Fibroblast of lung (primary cell): ENCODE results near the gene TOP1. TPM values are rescaled to one million over a fixed set of nuclear protein-coding genes. Genes with fewer than 3 reads are reported as not detected.
A peak's percentile ranks its signal among the peaks of the same experiment; 100 is the strongest.

ENCODE experiments used
- DNase-seq, 2 donors: peaks; one replicate each; pipeline versions ENCODE4 v3.0.0 to v3.0.0-alpha.2; 2010; ENCODE audit warnings: low read depth in 2 of 2
- H2AFZ ChIP-seq: 2 replicates; pipeline ENCODE4 v1.5.1; 2012; ENCODE audit warnings: low read length, control low read depth, inconsistent platforms
- H3K27ac ChIP-seq: 2 replicates; pipeline ENCODE4 v1.5.1; 2011; ENCODE audit warnings: low read length, control low read depth; ENCODE audit not compliant: insufficient read depth
- H3K27me3 ChIP-seq: 2 replicates; pipeline ENCODE4 v1.5.1; 2011; ENCODE audit warnings: mild to moderate bottlenecking, low read length; ENCODE audit not compliant: control insufficient read depth, insufficient read depth
- H3K36me3 ChIP-seq: 2 replicates; pipeline ENCODE4 v1.5.1; 2011; ENCODE audit warnings: low read length; ENCODE audit not compliant: control insufficient read depth, insufficient read depth
- H3K4me1 ChIP-seq: 2 replicates; pipeline ENCODE4 v1.5.1; 2011; ENCODE audit warnings: low read length; ENCODE audit not compliant: control insufficient read depth, insufficient read depth; ENCODE audit errors: extremely low read depth
- H3K4me2 ChIP-seq: 2 replicates; pipeline ENCODE4 v1.5.1; 2011; ENCODE audit warnings: low read length, control low read depth; ENCODE audit not compliant: insufficient read depth; ENCODE audit errors: extremely low read depth
- H3K4me3 ChIP-seq, 4 experiments: fragments of 200-600 bp in 1 of 4; sonication (generic) in 1 of 4; replicated peaks in 1 of 4; 2 replicates each; pipeline ENCODE4 v1.5.1; 2011 to 2016; ENCODE audit warnings: low read length in 4 of 4, low read depth in 3 of 4, mild to moderate bottlenecking in 3 of 4, control low read depth in 2 of 4, inconsistent platforms in 1 of 4, mixed read lengths in 1 of 4; ENCODE audit not compliant: insufficient read depth in 1 of 4; ENCODE audit errors: control extremely low read depth in 1 of 4
- H3K79me2 ChIP-seq: 2 replicates; pipeline ENCODE4 v1.5.1; 2012; ENCODE audit warnings: mild to moderate bottlenecking, low read length, inconsistent platforms; ENCODE audit not compliant: control insufficient read depth, insufficient read depth
- H3K9ac ChIP-seq: 2 replicates; pipeline ENCODE4 v1.5.1; 2011; ENCODE audit warnings: mild to moderate bottlenecking, low read length, control low read depth; ENCODE audit not compliant: insufficient read depth
- H3K9me3 ChIP-seq: 2 replicates; pipeline ENCODE4 v1.5.1; 2012; ENCODE audit warnings: low read depth, low read length; ENCODE audit not compliant: control insufficient read depth, insufficient read depth
- H4K20me1 ChIP-seq: 2 replicates; pipeline ENCODE4 v1.5.1; 2011; ENCODE audit warnings: low read length; ENCODE audit not compliant: control insufficient read depth, insufficient read depth; ENCODE audit errors: extremely low read depth
- EZH2 ChIP-seq: IDR thresholded peaks from 2 replicates; pipeline ENCODE4 v1.5.1; 2012; ENCODE audit warnings: low read length, control low read depth, mild to moderate bottlenecking; ENCODE audit errors: missing control alignments
- polyA plus RNA-seq, 2 donors: library from polyadenylated mRNA; depleted of rRNA in 1 of 2; stranded (reverse) in 1 of 2; unstranded in 1 of 2; fragments of >200 nt; gene quantifications; 2 replicates each; pipeline ENCODE4 v1.2.1, GENCODE V29; 2011 to 2012; ENCODE audit warnings: missing spikeins in 1 of 2
- total RNA-seq: library from RNA; depleted of rRNA; stranded (reverse); fragments of >200 nt; gene quantifications from 2 replicates; pipeline ENCODE4 v1.2.1, GENCODE V29; 2014
- TF ChIP-seq, protein P1 (sequence below), 2 donors: IDR thresholded peaks in 1 of 2; conservative IDR thresholded peaks in 1 of 2; 1 replicate in 1 of 2; 2 replicates in 1 of 2; pipeline ENCODE4 v1.5.1; 2011 to 2012; ENCODE audit warnings: low read length in 2 of 2, control low read depth in 1 of 2, inconsistent platforms in 1 of 2, low read depth in 1 of 2, mild to moderate bottlenecking in 1 of 2

TOP1 gene
- total and polyA plus RNA-seq, 2 donors (not counting 1 experiment from before 2014, with no cell fraction given), result 18.4 to 35.3 TPM

DNA sequence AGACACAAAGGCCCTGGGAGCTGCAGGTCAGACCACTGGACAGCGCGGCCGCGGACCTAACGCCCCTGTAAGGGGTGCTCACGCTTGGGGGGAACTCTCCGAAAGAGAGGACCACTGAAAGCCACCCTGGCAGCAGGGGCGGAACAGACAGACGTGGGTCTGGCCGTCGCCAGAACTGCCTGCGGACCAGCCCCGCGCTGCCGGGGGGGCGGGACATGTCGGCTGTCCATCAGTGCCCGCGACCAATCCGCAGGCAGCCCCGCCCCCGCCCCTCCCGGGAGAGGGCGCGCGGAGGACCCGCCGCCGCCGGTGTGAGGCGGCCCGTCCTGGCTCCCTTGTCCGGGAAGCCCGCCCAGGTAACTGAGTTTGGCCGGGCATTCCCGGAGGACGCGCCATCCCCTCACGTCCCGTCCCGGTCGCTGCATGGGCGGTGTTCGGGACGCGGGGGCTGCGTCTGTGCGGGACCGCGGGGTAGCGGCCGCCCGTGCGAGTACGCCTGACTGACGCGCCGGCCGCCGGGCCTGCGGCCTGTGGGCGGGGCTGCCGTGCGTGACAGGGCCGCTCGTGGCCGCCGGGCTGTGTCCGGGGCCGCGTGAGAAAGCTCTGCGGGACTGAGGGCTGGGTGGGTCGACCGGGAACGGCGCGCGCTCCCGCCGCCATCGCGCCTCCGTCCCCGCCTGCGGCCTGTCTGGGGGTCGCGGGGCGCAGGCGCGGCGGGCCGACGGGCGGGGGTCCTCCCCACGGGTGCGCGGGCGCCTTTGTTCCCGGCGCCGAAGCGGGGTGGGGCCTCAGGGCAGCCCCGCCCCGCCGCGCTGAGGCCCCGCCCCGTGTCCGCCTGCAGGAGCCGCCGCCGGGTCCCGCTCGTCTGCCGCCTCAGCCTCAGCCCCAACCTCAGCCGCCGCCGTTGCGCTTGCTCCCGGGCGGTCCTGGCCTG, 108.3 kb downstream of the TOP1 start, which contains the start of gene PLCG1:
Gene PLCG1, plus strand, starts transcription at position 864 of the 934 bp plus-strand sequence. CDS start 99 bp downstream, outside the sequence.
- H2AFZ ChIP-seq, result peak within 1 kb of the TSS; percentile 91
- no peaks in the 10 kb centered on the region for H3K9me3 ChIP-seq
- H3K4me2 ChIP-seq, result peak within 1 kb of the TSS; percentile 96
- peaks cover 16% of the 10 kb centered on the region for H3K4me1 ChIP-seq
- peak within 1 kb of the TSS; percentile 84 for H3K27ac ChIP-seq
- no peaks in the 10 kb centered on the region for H4K20me1 ChIP-seq
- peak within 1 kb of the TSS; percentile 97 for H3K9ac ChIP-seq
- DNase-seq, result peak; percentile 75 to 80
- no peaks in the 10 kb centered on the region for H3K27me3 ChIP-seq
- H3K4me3 ChIP-seq, result peak within 1 kb of the TSS; percentile 66 to 87 (median 81)
- TF ChIP-seq, protein P1, sequence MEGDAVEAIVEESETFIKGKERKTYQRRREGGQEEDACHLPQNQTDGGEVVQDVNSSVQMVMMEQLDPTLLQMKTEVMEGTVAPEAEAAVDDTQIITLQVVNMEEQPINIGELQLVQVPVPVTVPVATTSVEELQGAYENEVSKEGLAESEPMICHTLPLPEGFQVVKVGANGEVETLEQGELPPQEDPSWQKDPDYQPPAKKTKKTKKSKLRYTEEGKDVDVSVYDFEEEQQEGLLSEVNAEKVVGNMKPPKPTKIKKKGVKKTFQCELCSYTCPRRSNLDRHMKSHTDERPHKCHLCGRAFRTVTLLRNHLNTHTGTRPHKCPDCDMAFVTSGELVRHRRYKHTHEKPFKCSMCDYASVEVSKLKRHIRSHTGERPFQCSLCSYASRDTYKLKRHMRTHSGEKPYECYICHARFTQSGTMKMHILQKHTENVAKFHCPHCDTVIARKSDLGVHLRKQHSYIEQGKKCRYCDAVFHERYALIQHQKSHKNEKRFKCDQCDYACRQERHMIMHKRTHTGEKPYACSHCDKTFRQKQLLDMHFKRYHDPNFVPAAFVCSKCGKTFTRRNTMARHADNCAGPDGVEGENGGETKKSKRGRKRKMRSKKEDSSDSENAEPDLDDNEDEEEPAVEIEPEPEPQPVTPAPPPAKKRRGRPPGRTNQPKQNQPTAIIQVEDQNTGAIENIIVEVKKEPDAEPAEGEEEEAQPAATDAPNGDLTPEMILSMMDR (conservative IDR thresholded peaks at IDR 0.05 in 1 of 2, IDR thresholded peaks at IDR 0.05 in 1 of 2; ENCODE audit: low read depth in 1 of 2, low read length in 2 of 2), result no peak
- no peaks in the 10 kb centered on the region for H3K36me3 ChIP-seq
- peaks cover 40% of the 10 kb centered on the region for H3K79me2 ChIP-seq

DNA sequence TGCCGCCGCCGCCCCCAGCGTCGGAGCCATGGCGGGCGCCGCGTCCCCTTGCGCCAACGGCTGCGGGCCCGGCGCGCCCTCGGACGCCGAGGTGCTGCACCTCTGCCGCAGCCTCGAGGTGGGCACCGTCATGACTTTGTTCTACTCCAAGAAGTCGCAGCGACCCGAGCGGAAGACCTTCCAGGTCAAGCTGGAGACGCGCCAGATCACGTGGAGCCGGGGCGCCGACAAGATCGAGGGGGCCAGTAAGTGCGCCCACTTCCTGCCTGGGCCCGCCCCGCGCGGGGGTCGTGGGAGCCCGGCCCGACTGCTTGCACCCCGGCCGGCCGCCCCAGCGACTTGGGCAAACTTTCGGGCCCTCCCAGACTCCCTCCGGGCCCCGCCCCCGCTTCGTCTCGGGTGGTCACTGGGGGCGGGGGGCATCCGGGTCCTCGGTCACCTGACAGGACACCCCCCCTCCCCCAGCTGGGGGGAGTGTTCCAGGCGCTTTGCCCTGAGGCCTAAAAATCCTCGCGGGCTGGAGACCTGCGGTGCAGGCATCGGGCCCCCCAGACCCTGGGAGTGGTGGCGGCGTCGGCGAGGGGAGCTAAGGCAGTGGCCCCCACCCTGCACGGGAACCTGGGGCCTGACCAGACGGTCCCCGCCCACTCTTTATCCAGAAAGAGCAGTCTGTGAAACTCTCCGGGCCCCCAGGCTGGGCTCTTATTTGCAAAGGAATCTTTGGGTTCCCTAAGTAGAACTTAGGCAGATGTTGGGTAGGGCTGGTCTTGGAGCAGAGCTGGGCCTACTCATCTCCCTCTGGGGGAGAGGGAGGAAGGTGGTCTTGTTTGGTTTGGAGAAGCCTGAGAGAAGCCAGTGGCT, 109.2 kb downstream of the TOP1 start:
- H3K4me3 ChIP-seq, result peak overlapping the region; percentile 66 to 87 (median 81)
- H3K9me3 ChIP-seq, result no peaks in the 10 kb centered on the region
- H3K9ac ChIP-seq, result peak overlapping the region; percentile 97
- H4K20me1 ChIP-seq, result no peaks in the 10 kb centered on the region
- no peaks in the 10 kb centered on the region for H3K27me3 ChIP-seq
- peaks cover 49% of the 10 kb centered on the region for H3K79me2 ChIP-seq
- no peaks in the 10 kb centered on the region for H3K36me3 ChIP-seq
- peak overlapping the region; percentile 66 for H2AFZ ChIP-seq
- H3K4me1 ChIP-seq, result peaks cover 16% of the 10 kb centered on the region
- TF ChIP-seq, protein P1 (conservative IDR thresholded peaks at IDR 0.05 in 1 of 2, IDR thresholded peaks at IDR 0.05 in 1 of 2; ENCODE audit: low read depth in 1 of 2, low read length in 2 of 2), result no peak
- TF ChIP-seq EZH2, result no peak
- peak overlapping the region; percentile 96 for H3K4me2 ChIP-seq
- DNase-seq, result peak; percentile 60 to 72
- H3K27ac ChIP-seq, result peak overlapping the region; percentile 84
